Fibroblast of upper back skin (primary cell): ENCODE measurements around the gene SETBP1.

Experiments used
- DNase-seq: peaks from one replicate; pipeline ENCODE4 v3.0.0-alpha.2; 2013

The SETBP1 gene

GRCh38 chr18:44766450-44766849 is 85.8 kb downstream of the SETBP1 start:
- no peak for DNase-seq

GRCh38 chr18:44767807-44768206 is 87.1 kb downstream of the SETBP1 start:
- no peak for DNase-seq

- DNase-seq, result no peak
Observed at GRCh38 chr18:44770641-44771040, 90.0 kb downstream of the SETBP1 start.

GRCh38 chr18:44771572-44771955 is 90.9 kb downstream of the SETBP1 start:
- DNase-seq, result no peak

GRCh38 chr18:44771956-44772917 is 91.5 kb downstream of the SETBP1 start:
- peak; percentile 11 for DNase-seq

GRCh38 chr18:44773640-44774155 is 93.0 kb downstream of the SETBP1 start:
- no peak for DNase-seq

GRCh38 chr18:44774191-44774590 is 93.5 kb downstream of the SETBP1 start:
- DNase-seq, result no peak

GRCh38 chr18:44777457-44778192 is 96.9 kb downstream of the SETBP1 start:
- no peak for DNase-seq

- no peak for DNase-seq
Observed at GRCh38 chr18:44778788-44779187, 98.1 kb downstream of the SETBP1 start.

- no peak for DNase-seq
Observed at GRCh38 chr18:44779753-44780292, 99.1 kb downstream of the SETBP1 start.

- peak; percentile 86 for DNase-seq
Observed at GRCh38 chr18:44781886-44782285, 101.2 kb downstream of the SETBP1 start.

- DNase-seq, result no peak
Observed at GRCh38 chr18:44782617-44783016, 101.9 kb downstream of the SETBP1 start.

- DNase-seq, result no peak
Observed at GRCh38 chr18:44783371-44783770, 102.7 kb downstream of the SETBP1 start.

- no peak for DNase-seq
Observed at GRCh38 chr18:44786257-44786656, 105.6 kb downstream of the SETBP1 start.

GRCh38 chr18:44786688-44787087 is 106.0 kb downstream of the SETBP1 start:
- DNase-seq, result no peak

GRCh38 chr18:44788334-44788733 is 107.6 kb downstream of the SETBP1 start:
- DNase-seq, result no peak

GRCh38 chr18:44789710-44790109 is 109.0 kb downstream of the SETBP1 start:
- peak; percentile 20 for DNase-seq

GRCh38 chr18:44790860-44791259 is 110.2 kb downstream of the SETBP1 start:
- DNase-seq, result no peak

GRCh38 chr18:44791520-44791919 is 110.8 kb downstream of the SETBP1 start:
- DNase-seq, result no peak

GRCh38 chr18:44792456-44793061 is 111.9 kb downstream of the SETBP1 start:
- DNase-seq, result peak; percentile 57

GRCh38 chr18:44793194-44793593 is 112.5 kb downstream of the SETBP1 start:
- no peak for DNase-seq

- DNase-seq, result no peak
Observed at GRCh38 chr18:44793685-44794084, 113.0 kb downstream of the SETBP1 start.

GRCh38 chr18:44795241-44795640 is 114.6 kb downstream of the SETBP1 start:
- no peak for DNase-seq
